SK-N-SH (cell line): ENCODE results near the gene PPP2R5B. TPM values are rescaled to one million over a fixed set of nuclear protein-coding genes. Genes with fewer than 3 reads are reported as not detected.

Experiments used
- CTCF ChIA-PET: fragments of 300-600, 350-600 bp; formaldehyde crosslinking; extraction: SDS; loops from one replicate; lab custom pipeline; 2021; lab: Yijun Ruan, JAX
- POLR2A ChIA-PET: fragments of 350-600 bp; sonication (Branson Sonifier 250); formaldehyde crosslinking; extraction: SDS; loops from one replicate; lab custom pipeline; 2020; ENCODE audit warnings: antibody characterized with exemption, inconsistent platforms; lab: Yijun Ruan, JAX
- DNase-seq: peaks from one replicate; pipeline ENCODE4 v3.0.0; 2012
- H2AFZ ChIP-seq: fragments of 200-600 bp; sonication (generic); 2 replicates; pipeline ENCODE4 v1.8.1; 2016; ENCODE audit warnings: antibody characterized with exemption, mild to moderate bottlenecking, low read depth
- H3F3A ChIP-seq: fragments of 200-600 bp; sonication (generic); replicated peaks from 2 replicates; pipeline ENCODE3; 2016; ENCODE audit warnings: antibody characterized with exemption, mild to moderate bottlenecking; ENCODE audit not compliant: insufficient read depth
- H3K27ac ChIP-seq, 2 experiments: fragments of 200-500 bp in 1 of 2; fragments of 200-600 bp in 1 of 2; sonication (Bioruptor generic) in 1 of 2; sonication (generic), shearing (Covaris generic) in 1 of 2; 2 replicates each; pipeline versions ENCODE4 v1.5.1 to v1.6.1; 2014 to 2016; ENCODE audit warnings: low read depth in 2 of 2, inconsistent platforms in 1 of 2, low read length in 1 of 2, mild to moderate bottlenecking in 1 of 2, mixed read lengths in 1 of 2
- H3K27me3 ChIP-seq: fragments of 200-600 bp; sonication (generic), shearing (Covaris generic); 2 replicates; pipeline ENCODE4 v1.6.1; 2016; ENCODE audit warnings: mixed run types; ENCODE audit not compliant: insufficient read depth
- H3K36me3 ChIP-seq, 2 experiments: fragments of 200-500 bp in 1 of 2; fragments of 200-600 bp in 1 of 2; sonication (Bioruptor generic) in 1 of 2; sonication (generic) in 1 of 2; replicated peaks in 1 of 2; 2 replicates each; pipeline versions ENCODE3 to v1.5.1; 2014 to 2016; ENCODE audit warnings: low read length in 1 of 2, mild to moderate bottlenecking in 1 of 2; ENCODE audit not compliant: insufficient read depth in 2 of 2, control insufficient read depth in 1 of 2
- H3K4me1 ChIP-seq, 2 experiments: fragments of 200-500 bp in 1 of 2; fragments of 200-600 bp in 1 of 2; sonication (Bioruptor generic) in 1 of 2; sonication (generic), shearing (Covaris generic) in 1 of 2; 2 replicates each; pipeline versions ENCODE4 v1.5.1 to v1.6.1; 2014 to 2016; ENCODE audit warnings: low read depth in 1 of 2, low read length in 1 of 2, mixed run types in 1 of 2; ENCODE audit not compliant: insufficient read depth in 2 of 2, control insufficient read depth in 1 of 2
- H3K4me2 ChIP-seq: fragments of 200-600 bp; sonication (generic), shearing (Covaris generic); 2 replicates; pipeline ENCODE4 v1.6.1; 2017; ENCODE audit warnings: mixed run types
- H3K4me3 ChIP-seq, 2 experiments: fragments of 200-500 bp in 1 of 2; fragments of 200-600 bp in 1 of 2; sonication (Bioruptor generic) in 1 of 2; sonication (generic), shearing (Covaris generic) in 1 of 2; 2 replicates each; pipeline versions ENCODE4 v1.5.1 to v1.8.1; 2014 to 2016; ENCODE audit warnings: low read depth in 2 of 2, inconsistent platforms in 1 of 2, low read length in 1 of 2, mild to moderate bottlenecking in 1 of 2, mixed read lengths in 1 of 2, moderate library complexity in 1 of 2
- H3K79me2 ChIP-seq: fragments of 200-600 bp; sonication (generic); 2 replicates; pipeline ENCODE4 v1.8.1; 2017; ENCODE audit warnings: mild to moderate bottlenecking; ENCODE audit not compliant: insufficient read depth
- H3K9ac ChIP-seq: fragments of 200-600 bp; sonication (generic); 2 replicates; pipeline ENCODE4 v1.6.1; 2017; ENCODE audit warnings: mixed run types
- H3K9me2 ChIP-seq: fragments of 200-600 bp; sonication (generic); 2 replicates; pipeline ENCODE4 v1.6.1; 2017; ENCODE audit warnings: mixed run types
- H3K9me3 ChIP-seq: fragments of 200-600 bp; sonication (generic); 2 replicates; pipeline ENCODE4 v1.6.1; 2017; ENCODE audit warnings: mixed run types, mild to moderate bottlenecking, moderate library complexity
- H4K20me1 ChIP-seq: fragments of 200-600 bp; sonication (generic); 2 replicates; pipeline ENCODE4 v1.6.1; 2017; ENCODE audit warnings: mild to moderate bottlenecking, mixed run types; ENCODE audit not compliant: insufficient read depth
- CHD2 ChIP-seq: fragments of 150-350 bp; IDR thresholded peaks from 2 replicates; pipeline ENCODE4 v1.6.1; 2018; ENCODE audit warnings: low read length; ENCODE audit not compliant: partially characterized antibody
- EP300 ChIP-seq, 2 experiments: IDR thresholded peaks; 2 replicates each; pipeline versions ENCODE4 v1.4.0 to v1.6.1; 2012; ENCODE audit warnings: borderline replicate concordance in 1 of 2, low read depth in 1 of 2, low read length in 1 of 2
- GATA2 ChIP-seq: sonication (generic); formaldehyde crosslinking; IDR thresholded peaks from 2 replicates; pipeline ENCODE4 v1.5.0; 2020; ENCODE audit warnings: mild to moderate bottlenecking, missing genetic modification reagents
- MAX ChIP-seq: IDR thresholded peaks from 2 replicates; pipeline ENCODE4 v1.4.0; 2012; ENCODE audit warnings: low read depth
- POLR2AphosphoS5 ChIP-seq: IDR thresholded peaks from 2 replicates; pipeline ENCODE4 v1.6.1; 2012; ENCODE audit warnings: low read depth, low read length
- RFX5 ChIP-seq: IDR thresholded peaks from 2 replicates; pipeline ENCODE4 v1.6.1; 2012; ENCODE audit warnings: mild to moderate bottlenecking, improper control_type of control experiment, low read length
- RXRA ChIP-seq: IDR thresholded peaks from 2 replicates; pipeline ENCODE4 v1.4.0; 2012; ENCODE audit warnings: low read depth, mild to moderate bottlenecking, borderline replicate concordance
- TCF12 ChIP-seq: IDR thresholded peaks from 2 replicates; pipeline ENCODE4 v1.4.0; 2012
- whole genome bisulfite sequencing: methylation state at CpG from one replicate; pipeline ENCODE4 v1.1.6; 2017; ENCODE audit warnings: low lambda C conversion rate; 5-methylcytosine and 5-hydroxymethylcytosine counted together
- polyA plus RNA-seq, 3 experiments: library from polyadenylated mRNA; depleted of rRNA; stranded (reverse); fragments of >200 nt; gene quantifications; 2 replicates each; pipeline ENCODE4 v1.2.3, GENCODE V29; 2012
- TF ChIP-seq, protein P1 (sequence below): IDR thresholded peaks from 2 replicates; pipeline ENCODE4 v1.4.0; 2012; ENCODE audit warnings: low read depth, borderline replicate concordance
- TF ChIP-seq, protein P2 (sequence below): fragments of 150-350 bp; IDR thresholded peaks from 2 replicates; pipeline ENCODE4 v1.6.1; 2016; ENCODE audit warnings: mild to moderate bottlenecking, low read depth, low read length
- TF ChIP-seq, protein P3 (sequence below): IDR thresholded peaks from 2 replicates; pipeline ENCODE4 v1.6.1; 2012; ENCODE audit warnings: mild to moderate bottlenecking, low read depth, low read length, moderate library complexity

Gene PPP2R5B
- polyA plus RNA-seq, 1 of the 3 experiments (the other 2 are of a cell fraction): 15.1 TPM

DNA sequence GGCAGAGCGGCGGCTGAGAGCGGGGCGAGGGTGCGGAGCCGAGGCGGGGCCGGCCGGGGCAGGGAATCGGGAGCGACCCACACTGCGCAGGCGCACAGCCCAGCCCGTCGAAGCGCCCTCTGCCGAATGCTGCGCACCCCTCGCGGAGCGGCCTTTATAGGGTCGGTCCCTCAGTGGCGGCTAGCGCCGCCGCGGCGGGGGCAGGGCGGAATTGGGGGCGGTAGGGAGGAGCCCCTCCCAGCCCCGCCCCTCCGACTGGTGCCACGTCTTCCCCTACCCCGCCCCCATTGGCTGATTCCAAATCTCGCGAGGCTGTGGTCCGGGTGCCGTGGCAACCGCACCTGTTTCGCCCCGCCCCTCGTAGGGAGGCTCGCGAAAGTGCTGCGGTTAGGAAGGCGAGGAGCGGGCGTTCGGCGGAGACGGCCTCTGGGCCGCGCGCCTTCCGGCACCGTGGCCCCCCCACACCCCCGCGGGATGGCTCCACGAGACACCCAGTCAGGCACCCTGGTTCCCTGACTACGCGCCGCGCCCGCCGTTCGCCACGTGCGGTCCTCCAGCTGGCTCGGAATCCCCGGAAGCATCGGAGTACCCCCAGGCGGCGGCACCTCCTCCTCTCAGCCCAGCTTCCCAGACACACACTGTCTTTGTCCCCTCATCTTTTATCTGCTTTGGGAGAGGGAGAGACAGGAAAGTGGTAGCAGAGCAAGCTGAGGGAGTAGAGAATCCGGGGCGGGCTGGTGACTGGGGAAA, 45.8 kb upstream of the PPP2R5B start, which contains the start of gene EHD1 (continued):
- no peak; the same call in 1 of the 2 replicates for TF ChIP-seq MAX
- TF ChIP-seq, protein P1, sequence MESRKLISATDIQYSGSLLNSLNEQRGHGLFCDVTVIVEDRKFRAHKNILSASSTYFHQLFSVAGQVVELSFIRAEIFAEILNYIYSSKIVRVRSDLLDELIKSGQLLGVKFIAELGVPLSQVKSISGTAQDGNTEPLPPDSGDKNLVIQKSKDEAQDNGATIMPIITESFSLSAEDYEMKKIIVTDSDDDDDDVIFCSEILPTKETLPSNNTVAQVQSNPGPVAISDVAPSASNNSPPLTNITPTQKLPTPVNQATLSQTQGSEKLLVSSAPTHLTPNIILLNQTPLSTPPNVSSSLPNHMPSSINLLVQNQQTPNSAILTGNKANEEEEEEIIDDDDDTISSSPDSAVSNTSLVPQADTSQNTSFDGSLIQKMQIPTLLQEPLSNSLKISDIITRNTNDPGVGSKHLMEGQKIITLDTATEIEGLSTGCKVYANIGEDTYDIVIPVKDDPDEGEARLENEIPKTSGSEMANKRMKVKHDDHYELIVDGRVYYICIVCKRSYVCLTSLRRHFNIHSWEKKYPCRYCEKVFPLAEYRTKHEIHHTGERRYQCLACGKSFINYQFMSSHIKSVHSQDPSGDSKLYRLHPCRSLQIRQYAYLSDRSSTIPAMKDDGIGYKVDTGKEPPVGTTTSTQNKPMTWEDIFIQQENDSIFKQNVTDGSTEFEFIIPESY: peak; percentile 97
- no peak for TF ChIP-seq RXRA
- TF ChIP-seq CHD2: peak; percentile 99
- TF ChIP-seq RFX5: no peak
- TF ChIP-seq, protein P2, sequence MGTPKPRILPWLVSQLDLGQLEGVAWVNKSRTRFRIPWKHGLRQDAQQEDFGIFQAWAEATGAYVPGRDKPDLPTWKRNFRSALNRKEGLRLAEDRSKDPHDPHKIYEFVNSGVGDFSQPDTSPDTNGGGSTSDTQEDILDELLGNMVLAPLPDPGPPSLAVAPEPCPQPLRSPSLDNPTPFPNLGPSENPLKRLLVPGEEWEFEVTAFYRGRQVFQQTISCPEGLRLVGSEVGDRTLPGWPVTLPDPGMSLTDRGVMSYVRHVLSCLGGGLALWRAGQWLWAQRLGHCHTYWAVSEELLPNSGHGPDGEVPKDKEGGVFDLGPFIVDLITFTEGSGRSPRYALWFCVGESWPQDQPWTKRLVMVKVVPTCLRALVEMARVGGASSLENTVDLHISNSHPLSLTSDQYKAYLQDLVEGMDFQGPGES: no peak
- TF ChIP-seq EP300 (IDR thresholded peaks at IDR 0.05; ENCODE audit: borderline replicate concordance in 1 of 2, low read depth in 1 of 2, low read length in 1 of 2): no peak

DNA sequence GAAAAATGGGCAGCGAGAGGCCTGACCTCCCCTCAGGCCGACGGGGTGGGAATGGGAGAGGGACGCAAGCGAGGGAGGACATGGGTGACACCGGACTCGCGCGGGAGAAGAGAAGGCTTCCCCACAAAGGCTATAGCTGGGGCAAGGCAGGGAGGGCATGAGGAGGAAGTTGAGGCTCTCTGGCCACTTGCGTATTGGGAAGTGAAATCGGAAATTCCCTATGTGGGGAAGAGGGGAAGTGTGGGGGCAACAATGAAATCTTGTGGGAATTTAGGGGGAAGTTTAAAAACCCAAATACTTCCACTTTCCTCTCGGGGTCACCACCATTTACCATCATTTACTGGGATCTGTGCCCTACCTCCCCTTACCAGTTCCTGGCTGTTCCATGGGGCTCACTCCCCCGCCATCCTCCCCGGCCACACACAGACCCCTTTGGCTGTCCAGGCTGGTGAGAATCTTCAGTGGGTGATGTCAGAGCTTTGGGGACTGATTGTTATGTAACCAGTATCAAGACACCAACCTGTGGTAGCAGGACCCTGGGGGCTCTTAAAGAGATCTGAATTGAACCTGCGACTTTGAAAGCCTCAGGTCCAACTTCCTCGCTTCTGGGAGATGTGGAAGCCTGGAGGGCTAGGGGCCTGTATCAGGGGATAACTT, 45.1 kb upstream of the PPP2R5B start:
- WGBS: 27% methylated on average over 16 of the region's 16 CpGs
- POLR2A ChIA-PET: interaction anchor here (1.3 to 1.7 kb wide), 2 partner anchors 9 to 23 kb away, joined by 5 to 8 read pairs; no protein-coding TSS in a partner anchor
- TF ChIP-seq TCF12: no peak
- TF ChIP-seq POLR2AphosphoS5: no peak
- TF ChIP-seq GATA2 (CRISPR knock-in tag): no peak
- TF ChIP-seq, protein P3, sequence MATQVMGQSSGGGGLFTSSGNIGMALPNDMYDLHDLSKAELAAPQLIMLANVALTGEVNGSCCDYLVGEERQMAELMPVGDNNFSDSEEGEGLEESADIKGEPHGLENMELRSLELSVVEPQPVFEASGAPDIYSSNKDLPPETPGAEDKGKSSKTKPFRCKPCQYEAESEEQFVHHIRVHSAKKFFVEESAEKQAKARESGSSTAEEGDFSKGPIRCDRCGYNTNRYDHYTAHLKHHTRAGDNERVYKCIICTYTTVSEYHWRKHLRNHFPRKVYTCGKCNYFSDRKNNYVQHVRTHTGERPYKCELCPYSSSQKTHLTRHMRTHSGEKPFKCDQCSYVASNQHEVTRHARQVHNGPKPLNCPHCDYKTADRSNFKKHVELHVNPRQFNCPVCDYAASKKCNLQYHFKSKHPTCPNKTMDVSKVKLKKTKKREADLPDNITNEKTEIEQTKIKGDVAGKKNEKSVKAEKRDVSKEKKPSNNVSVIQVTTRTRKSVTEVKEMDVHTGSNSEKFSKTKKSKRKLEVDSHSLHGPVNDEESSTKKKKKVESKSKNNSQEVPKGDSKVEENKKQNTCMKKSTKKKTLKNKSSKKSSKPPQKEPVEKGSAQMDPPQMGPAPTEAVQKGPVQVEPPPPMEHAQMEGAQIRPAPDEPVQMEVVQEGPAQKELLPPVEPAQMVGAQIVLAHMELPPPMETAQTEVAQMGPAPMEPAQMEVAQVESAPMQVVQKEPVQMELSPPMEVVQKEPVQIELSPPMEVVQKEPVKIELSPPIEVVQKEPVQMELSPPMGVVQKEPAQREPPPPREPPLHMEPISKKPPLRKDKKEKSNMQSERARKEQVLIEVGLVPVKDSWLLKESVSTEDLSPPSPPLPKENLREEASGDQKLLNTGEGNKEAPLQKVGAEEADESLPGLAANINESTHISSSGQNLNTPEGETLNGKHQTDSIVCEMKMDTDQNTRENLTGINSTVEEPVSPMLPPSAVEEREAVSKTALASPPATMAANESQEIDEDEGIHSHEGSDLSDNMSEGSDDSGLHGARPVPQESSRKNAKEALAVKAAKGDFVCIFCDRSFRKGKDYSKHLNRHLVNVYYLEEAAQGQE: no peak

More for the DNA sequence above, 45.1 kb upstream of the PPP2R5B start:
- no peaks in the 10 kb centered on the region for H3F3A ChIP-seq
- H3K79me2 ChIP-seq: peaks cover 40% of the 10 kb centered on the region
- peak overlapping the region; percentile 98 for H3K4me2 ChIP-seq
- peaks cover 24% of the 10 kb centered on the region for H4K20me1 ChIP-seq
- peak overlapping the region; percentile 88 to 95 for H3K4me3 ChIP-seq
- H3K9me3 ChIP-seq: no peaks in the 10 kb centered on the region
- H3K36me3 ChIP-seq: peaks cover 3 to 5% of the 10 kb centered on the region in 2 experiments
- H3K9me2 ChIP-seq: no peaks in the 10 kb centered on the region
- peaks cover 6 to 32% of the 10 kb centered on the region in 2 experiments; a peak in 2 of 4 replicates for H3K4me1 ChIP-seq
- CTCF ChIA-PET: interaction anchor here (0.7 to 26.7 kb wide), 9 partner anchors 8 to 238 kb away, joined by 3 to 530 read pairs (median 5); partner anchors contain the start of genes ATG2A, CDC42BPG and ZNHIT2
- peak overlapping the region; percentile 68 for H2AFZ ChIP-seq
- peak overlapping the region; percentile 76 to 77 for H3K27ac ChIP-seq
- H3K27me3 ChIP-seq: no peaks in the 10 kb centered on the region
- DNase-seq: no peak
- peak overlapping the region; percentile 89 for H3K9ac ChIP-seq
